NCI-H82 treated with DMSO at 0.1 percent for 48 hours (cell line): Measurements from ENCODE around the gene MPHOSPH9.

ENCODE experiments used
- DNase-seq: peaks from one replicate; lab custom pipeline; 2025; ENCODE audit not compliant: unreplicated experiment; lab: John Stamatoyannopoulos, UW

MPHOSPH9 gene

GRCh38 chr12:123131879-123132402, 101.0 kb downstream of the MPHOSPH9 start:
- DNase-seq = no peak

GRCh38 chr12:123131291-123131832, 101.6 kb downstream of the MPHOSPH9 start:
- DNase-seq = no peak

GRCh38 chr12:123129621-123130020, 103.3 kb downstream of the MPHOSPH9 start:
- no peak for DNase-seq

GRCh38 chr12:123127182-123127495, 105.8 kb downstream of the MPHOSPH9 start:
- no peak for DNase-seq

GRCh38 chr12:123126294-123127181, 106.4 kb downstream of the MPHOSPH9 start:
- DNase-seq = no peak

- no peak for DNase-seq
Observed at GRCh38 chr12:123122626-123123025, 110.3 kb downstream of the MPHOSPH9 start.

- no peak for DNase-seq
Observed at GRCh38 chr12:123121670-123122069, 111.3 kb downstream of the MPHOSPH9 start.

- no peak for DNase-seq
Observed at GRCh38 chr12:123120452-123121166, 112.3 kb downstream of the MPHOSPH9 start.

GRCh38 chr12:123119808-123120207, 113.1 kb downstream of the MPHOSPH9 start:
- DNase-seq = no peak

- DNase-seq = no peak
Observed at GRCh38 chr12:123118497-123118896, 114.4 kb downstream of the MPHOSPH9 start.

- DNase-seq = no peak
Observed at GRCh38 chr12:123115409-123116121, 117.4 kb downstream of the MPHOSPH9 start.

- no peak for DNase-seq
Observed at GRCh38 chr12:123114304-123115083, 118.4 kb downstream of the MPHOSPH9 start.

- DNase-seq = no peak
Observed at GRCh38 chr12:123113026-123113425, 119.9 kb downstream of the MPHOSPH9 start.

GRCh38 chr12:123111498-123112165, 121.3 kb downstream of the MPHOSPH9 start:
- no peak for DNase-seq

GRCh38 chr12:123109319-123109772, 123.6 kb downstream of the MPHOSPH9 start:
- no peak for DNase-seq

- DNase-seq = no peak
Observed at GRCh38 chr12:123108682-123109066, 124.3 kb downstream of the MPHOSPH9 start.

- no peak for DNase-seq
Observed at GRCh38 chr12:123107926-123108681, 124.8 kb downstream of the MPHOSPH9 start.

GRCh38 chr12:123106640-123107359, 126.1 kb downstream of the MPHOSPH9 start:
- DNase-seq = no peak
